22Rv1 (cell line): Measurements from ENCODE around the gene TIAL1.

Source experiments
- H3K27ac ChIP-seq: fragments of 450-650 bp; 2 replicates; pipeline ENCODE4 v1.5.1; 2017
- ZFX ChIP-seq: fragments of 450-650 bp; IDR thresholded peaks from 2 replicates; pipeline ENCODE4 v1.6.1; 2017; ENCODE audit warnings: antibody characterized with exemption, borderline replicate concordance
- TF ChIP-seq, protein P1 (sequence below): fragments of 450-650 bp; IDR thresholded peaks from 2 replicates; pipeline ENCODE4 v1.5.1; 2017; ENCODE audit warnings: mild to moderate bottlenecking

TIAL1 gene

GRCh38 chr10:119640384-119640783 lies 43.6 kb upstream of the TIAL1 start:
- H3K27ac ChIP-seq, result no peak overlapping the region
- TF ChIP-seq ZFX, result no peak
- TF ChIP-seq, protein P1, sequence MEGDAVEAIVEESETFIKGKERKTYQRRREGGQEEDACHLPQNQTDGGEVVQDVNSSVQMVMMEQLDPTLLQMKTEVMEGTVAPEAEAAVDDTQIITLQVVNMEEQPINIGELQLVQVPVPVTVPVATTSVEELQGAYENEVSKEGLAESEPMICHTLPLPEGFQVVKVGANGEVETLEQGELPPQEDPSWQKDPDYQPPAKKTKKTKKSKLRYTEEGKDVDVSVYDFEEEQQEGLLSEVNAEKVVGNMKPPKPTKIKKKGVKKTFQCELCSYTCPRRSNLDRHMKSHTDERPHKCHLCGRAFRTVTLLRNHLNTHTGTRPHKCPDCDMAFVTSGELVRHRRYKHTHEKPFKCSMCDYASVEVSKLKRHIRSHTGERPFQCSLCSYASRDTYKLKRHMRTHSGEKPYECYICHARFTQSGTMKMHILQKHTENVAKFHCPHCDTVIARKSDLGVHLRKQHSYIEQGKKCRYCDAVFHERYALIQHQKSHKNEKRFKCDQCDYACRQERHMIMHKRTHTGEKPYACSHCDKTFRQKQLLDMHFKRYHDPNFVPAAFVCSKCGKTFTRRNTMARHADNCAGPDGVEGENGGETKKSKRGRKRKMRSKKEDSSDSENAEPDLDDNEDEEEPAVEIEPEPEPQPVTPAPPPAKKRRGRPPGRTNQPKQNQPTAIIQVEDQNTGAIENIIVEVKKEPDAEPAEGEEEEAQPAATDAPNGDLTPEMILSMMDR, result no peak

GRCh38 chr10:119638982-119639381 lies 42.2 kb upstream of the TIAL1 start:
- no peak for TF ChIP-seq ZFX
- TF ChIP-seq, protein P1, result no peak
- no peak overlapping the region for H3K27ac ChIP-seq

DNA sequence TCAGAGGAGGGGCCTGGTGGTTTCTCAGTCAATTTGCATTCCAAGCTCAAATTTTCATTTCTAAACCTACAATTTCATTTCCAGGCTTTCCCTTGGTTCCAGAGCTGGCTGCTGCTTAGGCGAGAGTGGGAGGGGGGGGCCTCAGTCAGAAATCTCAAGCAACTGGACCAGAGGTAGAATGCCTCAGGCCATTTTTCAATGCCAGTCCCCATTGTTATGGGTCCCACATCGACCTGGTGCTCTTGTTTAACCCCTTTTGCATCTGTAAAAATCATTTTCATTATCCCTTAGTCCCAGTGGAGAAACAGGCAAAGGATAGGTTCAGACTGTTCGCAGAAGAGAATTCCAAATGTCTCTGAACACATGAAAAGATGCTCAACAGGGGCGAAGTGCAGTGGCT lies 40.9 kb upstream of the TIAL1 start:
- TF ChIP-seq ZFX, result no peak
- TF ChIP-seq, protein P1, result no peak
- no peak overlapping the region for H3K27ac ChIP-seq

- no peak for TF ChIP-seq ZFX
- TF ChIP-seq, protein P1, result no peak
- no peak overlapping the region for H3K27ac ChIP-seq
Measured at GRCh38 chr10:119634219-119634544, 37.4 kb upstream of the TIAL1 start.

- TF ChIP-seq, protein P1, result no peak
- TF ChIP-seq ZFX, result no peak
- H3K27ac ChIP-seq, result no peak overlapping the region
Measured at GRCh38 chr10:119633538-119634218, 36.9 kb upstream of the TIAL1 start.

DNA sequence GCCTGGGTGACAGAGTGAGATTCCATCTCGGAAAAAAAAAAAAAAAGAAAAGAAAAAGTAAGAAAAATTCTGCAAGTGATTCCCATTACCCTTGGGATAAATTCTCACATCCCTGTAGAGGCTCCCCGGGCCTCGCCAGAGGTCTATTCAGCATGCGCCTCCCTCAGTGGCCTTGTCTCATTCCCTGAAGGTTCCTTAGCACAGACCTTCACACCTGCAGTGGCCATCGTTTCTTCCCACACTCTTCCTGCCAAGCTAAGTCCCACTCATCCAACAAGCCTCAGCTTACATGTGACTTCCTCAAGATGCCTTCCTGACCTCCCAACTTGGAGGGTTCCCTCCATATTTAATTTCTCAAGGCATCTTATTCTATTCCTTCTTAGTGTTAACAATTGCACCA lies 33.5 kb upstream of the TIAL1 start:
- TF ChIP-seq ZFX, result no peak
- TF ChIP-seq, protein P1, result no peak
- H3K27ac ChIP-seq, result no peak overlapping the region

- TF ChIP-seq, protein P1, result no peak
- TF ChIP-seq ZFX, result no peak
- H3K27ac ChIP-seq, result no peak overlapping the region
Measured at GRCh38 chr10:119625570-119626280, 29.0 kb upstream of the TIAL1 start.
